ENCODE data around the gene TMSB4X.
"Not testable (repeated sequence)": the region's sequence is repeated elsewhere in the genome, so short reads cannot be mapped to it uniquely, and the experiment has no call there.

The TMSB4X gene

DNA sequence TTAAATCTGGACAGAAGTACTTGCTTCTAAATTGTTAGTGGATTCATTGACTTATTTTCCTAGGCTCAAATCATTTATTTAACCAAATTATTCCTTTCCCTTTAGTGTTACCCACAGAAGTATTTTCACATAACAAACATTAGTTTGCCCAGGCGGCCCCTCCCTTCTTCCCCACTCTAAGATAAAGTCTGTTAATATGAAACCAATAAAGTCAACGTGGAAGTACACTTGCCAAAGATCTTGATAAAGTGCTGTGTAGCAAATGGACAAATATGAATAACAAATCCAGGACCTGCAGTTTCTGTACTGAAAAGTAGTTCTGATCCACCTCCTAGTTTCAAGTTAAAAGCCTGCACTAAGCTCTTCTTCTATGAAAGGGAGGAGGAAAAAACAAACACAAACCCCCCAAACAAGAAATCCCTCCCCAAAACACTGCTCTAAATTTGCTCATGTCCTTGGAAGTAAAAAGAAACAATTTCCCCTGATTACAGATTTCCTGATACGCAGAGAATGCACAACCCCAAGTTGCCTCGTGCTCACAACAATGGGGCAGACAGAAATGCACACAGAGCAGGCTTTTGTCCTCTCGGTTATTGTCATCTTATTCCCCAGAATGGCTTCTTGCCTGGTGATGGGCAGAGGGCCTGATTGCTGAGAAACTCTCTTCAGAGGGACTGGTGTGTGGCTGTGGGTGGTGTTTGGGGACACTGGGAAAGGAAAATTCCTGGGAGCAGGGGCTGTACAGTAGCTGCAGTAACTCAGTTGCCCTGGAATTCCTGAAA lies 23.2 kb downstream of the TMSB4X start:
- no peak for DNase-seq

DNA sequence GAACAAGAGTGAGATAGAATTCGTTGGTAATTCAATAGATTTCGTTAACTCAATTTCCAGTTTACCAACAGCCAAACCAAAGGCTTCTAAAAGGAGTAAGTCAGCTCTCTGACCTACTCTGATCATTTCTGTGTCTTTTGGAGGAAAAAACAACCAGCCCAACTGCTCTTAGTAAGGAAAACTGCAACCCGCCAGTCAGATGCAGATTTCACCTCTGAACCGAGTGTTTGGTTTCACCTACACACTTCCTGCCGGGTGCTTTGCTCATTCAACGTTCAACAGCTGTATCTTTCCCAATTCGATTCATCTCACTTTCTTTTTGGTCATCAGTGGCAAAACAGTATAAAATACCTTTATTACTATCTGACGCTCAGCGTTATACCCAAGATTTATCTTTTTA lies 24.5 kb downstream of the TMSB4X start:
- DNase-seq: no peak

DNA sequence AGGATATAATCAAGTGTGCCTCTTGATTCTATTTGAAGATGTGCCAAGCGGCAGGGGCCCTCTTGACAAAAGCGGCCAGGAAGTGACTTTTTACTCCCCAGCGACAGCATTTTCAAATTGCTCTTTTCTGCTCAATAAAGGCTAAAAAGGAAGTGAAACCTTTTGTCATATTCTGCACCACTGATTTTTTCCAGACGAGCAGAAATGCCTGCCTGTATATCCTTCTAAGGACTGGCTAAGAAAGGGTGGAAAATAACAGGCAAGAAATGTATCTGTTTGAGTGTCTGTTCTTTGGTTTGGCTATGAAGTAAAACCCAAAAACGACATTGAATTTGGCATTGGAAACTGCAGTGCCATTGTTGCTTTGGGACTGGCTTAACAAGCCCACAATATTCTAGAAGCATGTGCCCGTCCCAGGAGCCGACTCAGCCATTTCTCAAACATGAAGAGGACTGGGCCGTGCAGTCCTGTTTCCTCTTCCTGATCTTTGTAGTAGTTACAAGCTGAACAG lies 25.4 kb downstream of the TMSB4X start:
- DNase-seq: no peak

DNA sequence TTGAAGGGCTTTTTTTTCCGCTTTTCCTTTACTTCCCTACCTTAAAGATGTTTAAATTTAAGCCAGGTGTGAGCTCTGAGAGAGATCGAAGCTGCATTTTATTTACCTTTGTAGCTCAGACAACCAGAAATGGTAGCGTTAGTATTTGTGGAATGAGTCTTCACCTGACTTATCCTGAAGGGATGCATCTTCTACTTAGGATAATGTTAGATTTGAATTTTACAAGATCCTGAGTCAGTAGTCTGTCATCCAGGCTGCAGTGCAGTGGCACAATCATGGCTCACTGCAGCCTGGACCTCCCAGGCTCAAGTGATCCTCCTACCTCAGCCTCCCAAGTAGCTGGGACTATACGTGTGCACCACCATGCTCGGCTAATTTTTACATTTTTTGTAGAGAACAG lies 26.2 kb downstream of the TMSB4X start:
- no peak for DNase-seq

DNA sequence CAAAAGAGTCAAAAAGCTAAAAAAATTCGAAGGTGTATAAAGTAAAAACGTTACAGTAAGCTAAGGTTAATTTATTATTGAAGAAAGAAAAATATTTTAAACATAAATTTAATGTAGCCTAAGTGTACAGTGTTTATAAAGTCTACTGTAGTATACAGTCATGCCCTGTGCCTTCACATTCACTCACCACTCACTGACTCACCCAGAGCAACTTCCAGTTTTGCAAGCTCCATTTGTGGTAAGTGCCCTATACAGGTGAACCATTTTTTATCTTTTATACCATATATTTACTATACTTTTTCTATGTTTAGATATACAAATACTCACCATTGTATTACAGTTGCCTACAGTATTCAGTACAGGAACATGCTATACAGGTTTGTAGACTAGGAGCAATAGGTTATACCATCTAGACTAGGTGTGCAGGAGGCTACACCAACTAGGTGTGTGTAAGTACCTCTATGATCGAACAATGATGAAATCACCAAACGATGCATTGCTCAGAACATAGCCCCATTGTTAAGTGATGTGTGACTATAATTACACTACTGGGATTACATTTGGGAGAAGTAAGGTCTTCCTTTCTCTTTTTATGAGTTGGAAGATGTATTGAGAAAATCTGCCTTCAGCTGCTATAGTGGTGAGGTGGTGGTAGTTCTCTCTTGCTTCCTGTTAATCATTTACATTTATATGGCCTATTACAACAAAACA lies 27.2 kb downstream of the TMSB4X start:
- DNase-seq: no peak

DNA sequence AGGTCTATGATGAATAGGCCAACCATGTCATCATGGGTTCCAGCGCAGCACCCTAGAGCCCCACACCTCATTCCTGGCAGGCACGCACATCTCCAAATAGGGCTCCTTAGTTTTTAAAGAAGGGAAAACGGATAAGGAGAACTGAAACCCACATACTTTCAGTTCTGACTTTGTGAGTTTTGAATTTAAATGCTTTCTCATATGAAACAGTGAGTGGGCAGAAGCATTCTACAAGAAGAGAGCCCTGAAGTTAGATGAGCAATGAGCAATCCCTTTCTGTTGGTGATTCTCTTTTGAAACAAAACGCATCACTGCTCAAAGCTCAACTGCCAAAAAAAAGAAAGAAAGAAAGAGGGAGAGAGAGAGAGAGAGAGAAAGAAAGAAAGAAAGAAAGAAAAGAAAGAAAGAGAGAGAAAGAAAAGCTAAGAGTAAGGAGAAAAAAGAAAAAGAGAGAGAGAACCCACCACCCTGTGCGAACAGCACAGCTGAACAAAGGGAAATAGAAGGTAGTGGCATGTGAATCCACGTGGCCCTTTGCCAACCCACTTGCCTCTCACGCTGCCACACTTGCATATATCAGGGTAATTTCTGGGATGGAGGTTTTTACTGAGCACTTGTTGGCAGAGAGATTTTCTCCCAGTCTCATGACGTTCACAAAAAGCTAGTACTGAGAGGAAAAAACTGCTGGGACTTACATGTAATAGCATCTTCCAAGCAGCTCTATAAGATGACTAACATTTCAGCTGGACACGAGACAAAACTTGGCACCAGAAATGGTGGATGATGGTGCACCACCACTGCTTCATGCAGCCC lies 31.0 kb downstream of the TMSB4X start:
- no peak for DNase-seq

DNA sequence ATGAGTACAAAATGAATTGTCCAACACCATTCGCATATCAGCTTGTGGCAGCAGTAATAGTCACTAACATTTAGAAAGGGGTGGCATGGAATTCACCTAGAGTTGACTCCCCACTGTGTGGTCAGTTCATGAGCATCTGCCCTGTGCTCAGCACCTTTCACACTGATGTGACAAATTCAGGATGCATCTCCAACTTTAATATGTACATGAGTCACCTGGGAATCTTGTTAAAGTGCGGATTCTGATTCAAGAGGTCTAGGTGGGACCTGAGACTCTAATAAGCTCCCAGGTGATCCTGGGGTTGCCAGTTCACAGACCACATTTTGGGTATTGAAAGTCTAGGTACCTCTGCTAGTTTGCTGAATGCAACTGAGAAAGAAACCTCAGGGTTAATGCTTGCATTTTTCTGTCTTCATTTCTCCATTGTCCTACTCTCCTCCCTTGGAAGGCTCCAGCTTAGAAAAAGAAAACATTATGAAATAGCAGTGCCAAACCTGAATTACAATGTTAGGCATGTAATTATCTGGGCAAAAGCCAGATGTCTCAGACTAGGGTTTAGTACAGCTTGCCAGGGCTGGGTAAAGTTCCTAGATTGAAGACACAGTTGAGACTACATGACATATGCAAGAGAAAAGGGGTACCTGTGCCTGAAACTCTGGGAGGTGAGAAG lies 32.7 kb downstream of the TMSB4X start:
- DNase-seq: no peak

- DNase-seq: no peak
Observed at GRCh38 chrX:13008189-13008533, 33.3 kb downstream of the TMSB4X start.

DNA sequence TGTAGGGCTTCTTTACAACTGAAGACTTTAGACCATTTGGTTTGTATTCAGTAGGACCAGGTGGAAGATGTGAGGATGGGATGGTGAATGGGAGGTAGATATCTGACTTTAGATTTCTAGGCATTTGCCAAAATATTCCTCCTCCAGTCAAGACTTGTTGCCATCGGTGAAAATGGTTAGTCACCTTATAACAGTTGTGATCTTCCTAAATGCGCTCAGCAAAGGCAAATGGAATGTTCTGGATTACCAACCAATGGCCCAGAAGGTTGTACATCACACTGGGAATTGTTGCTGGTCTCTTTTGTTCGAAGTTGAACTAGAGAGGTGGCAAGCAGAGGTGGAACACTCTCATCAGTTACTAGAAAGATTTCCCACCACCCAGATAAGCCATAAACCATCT lies 33.9 kb downstream of the TMSB4X start:
- DNase-seq: no peak

DNA sequence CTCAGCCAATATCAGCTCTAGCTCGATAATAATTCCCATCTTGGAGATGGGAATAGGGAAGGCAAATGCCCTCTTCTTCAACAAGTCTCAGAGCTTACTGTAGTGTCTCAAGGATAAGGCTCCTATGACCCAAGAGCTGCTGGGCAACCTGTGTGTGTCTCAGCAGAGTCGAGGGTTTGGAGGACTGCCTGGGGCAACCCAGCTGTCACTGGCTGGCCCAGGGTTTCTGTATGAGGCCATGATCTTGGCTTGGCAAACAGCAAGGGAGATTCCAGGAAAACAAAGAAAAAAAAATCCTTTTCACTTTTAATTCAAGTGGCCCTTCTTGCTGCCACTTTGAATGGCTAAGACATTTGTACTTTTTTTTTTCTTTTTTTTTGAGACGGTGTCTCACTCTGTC lies 34.4 kb downstream of the TMSB4X start:
- DNase-seq: no peak

- DNase-seq: no peak
Observed at GRCh38 chrX:13009844-13010243, 34.9 kb downstream of the TMSB4X start.

GRCh38 chrX:13010546-13010945 lies 35.6 kb downstream of the TMSB4X start:
- no peak for DNase-seq

GRCh38 chrX:13013363-13014110 lies 38.6 kb downstream of the TMSB4X start:
- no peak for DNase-seq

- no peak for DNase-seq
Observed at GRCh38 chrX:13014111-13015096, 39.5 kb downstream of the TMSB4X start.

GRCh38 chrX:13015536-13016236 lies 40.8 kb downstream of the TMSB4X start:
- DNase-seq: no peak

- not testable (repeated sequence) for DNase-seq
Observed at GRCh38 chrX:13016731-13017130, 41.8 kb downstream of the TMSB4X start.

- no peak for DNase-seq
Observed at GRCh38 chrX:13022926-13023325, 48.0 kb downstream of the TMSB4X start.

GRCh38 chrX:13023567-13023966 lies 48.7 kb downstream of the TMSB4X start:
- no peak for DNase-seq

GRCh38 chrX:13023979-13024378 lies 49.1 kb downstream of the TMSB4X start:
- DNase-seq: no peak

- DNase-seq: no peak
Observed at GRCh38 chrX:13024986-13025385, 50.1 kb downstream of the TMSB4X start.

All from NCI-H1048 (cell line).